Fibroblast of lung (primary cell): ENCODE results near the gene GRID1.

Experiments
- CTCF ChIP-seq, 2 donors: IDR thresholded peaks in 1 of 2; conservative IDR thresholded peaks in 1 of 2; 1 replicate in 1 of 2; 2 replicates in 1 of 2; pipeline ENCODE4 v1.5.1; 2011 to 2012; ENCODE audit warnings: low read length in 2 of 2, control low read depth in 1 of 2, inconsistent platforms in 1 of 2, low read depth in 1 of 2, mild to moderate bottlenecking in 1 of 2
- EZH2 ChIP-seq: IDR thresholded peaks from 2 replicates; pipeline ENCODE4 v1.5.1; 2012; ENCODE audit warnings: low read length, control low read depth, mild to moderate bottlenecking; ENCODE audit errors: missing control alignments

- TF ChIP-seq CTCF (conservative IDR thresholded peaks at IDR 0.05 in 1 of 2, IDR thresholded peaks at IDR 0.05 in 1 of 2; ENCODE audit: low read depth in 1 of 2, low read length in 2 of 2): no peak
- TF ChIP-seq EZH2: no peak
Measured at GRCh38 chr10:85967594-85967993, 399.0 kb downstream of the GRID1 start.
